Measurements from ENCODE around the gene KCNT2.

- TF ChIP-seq CREB1 (IDR thresholded peaks at IDR 0.05; ENCODE audit: low read depth) (no peak), YY1 (IDR thresholded peaks at IDR 0.05; ENCODE audit: low read depth) (no peak), TCF12 (IDR thresholded peaks at IDR 0.05; ENCODE audit: low read depth) (no peak), EGR1 (IDR thresholded peaks at IDR 0.05) (no peak), EP300 (IDR thresholded peaks at IDR 0.05; ENCODE audit: borderline replicate concordance) (no peak), TEAD4 (IDR thresholded peaks at IDR 0.05) (no peak), FOXM1 (IDR thresholded peaks at IDR 0.05; ENCODE audit: borderline replicate concordance, low read depth) (no peak)
- TF ChIP-seq, protein P1, sequence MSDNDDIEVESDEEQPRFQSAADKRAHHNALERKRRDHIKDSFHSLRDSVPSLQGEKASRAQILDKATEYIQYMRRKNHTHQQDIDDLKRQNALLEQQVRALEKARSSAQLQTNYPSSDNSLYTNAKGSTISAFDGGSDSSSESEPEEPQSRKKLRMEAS (IDR thresholded peaks at IDR 0.05): no peak
- TF ChIP-seq, protein P2, sequence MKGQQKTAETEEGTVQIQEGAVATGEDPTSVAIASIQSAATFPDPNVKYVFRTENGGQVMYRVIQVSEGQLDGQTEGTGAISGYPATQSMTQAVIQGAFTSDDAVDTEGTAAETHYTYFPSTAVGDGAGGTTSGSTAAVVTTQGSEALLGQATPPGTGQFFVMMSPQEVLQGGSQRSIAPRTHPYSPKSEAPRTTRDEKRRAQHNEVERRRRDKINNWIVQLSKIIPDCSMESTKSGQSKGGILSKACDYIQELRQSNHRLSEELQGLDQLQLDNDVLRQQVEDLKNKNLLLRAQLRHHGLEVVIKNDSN (IDR thresholded peaks at IDR 0.05): no peak
Measured at GRCh38 chr1:196623079-196623478, 14.8 kb upstream of the KCNT2 start.
